CD4-positive, alpha-beta T cell treated with Interferon gamma for 1 hour (primary cell): ENCODE results near the gene FGFR1OP2.
A peak's percentile ranks its signal among the peaks of the same experiment; 100 is the strongest.
"Not testable (repeated sequence)": the region's sequence is repeated elsewhere in the genome, so short reads cannot be mapped to it uniquely, and the experiment has no call there.

ENCODE experiments used
- DNase-seq: peaks from one replicate; pipeline ENCODE4 v3.0.0-alpha.2; 2020

Gene FGFR1OP2

DNA sequence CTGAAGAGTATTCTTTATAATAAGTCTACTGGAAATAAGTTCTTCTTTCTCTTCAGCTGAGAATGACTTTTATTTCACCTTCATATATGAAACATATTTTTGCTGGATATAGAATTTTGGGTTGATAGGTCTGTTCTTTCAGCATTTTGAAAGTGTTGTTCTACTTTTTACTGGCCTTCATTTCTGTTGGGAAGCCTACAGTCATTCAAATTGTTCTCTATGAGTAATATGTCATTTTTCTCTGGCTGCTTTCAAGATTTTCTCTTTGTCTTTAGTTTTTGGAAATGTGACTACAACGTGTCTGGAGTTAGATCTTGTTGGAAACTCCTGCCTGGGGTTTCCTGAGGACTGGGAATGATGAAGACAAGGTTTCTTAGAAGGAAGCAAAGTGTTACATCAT, 10.0 kb downstream of the FGFR1OP2 start:
- no peak for DNase-seq

DNA sequence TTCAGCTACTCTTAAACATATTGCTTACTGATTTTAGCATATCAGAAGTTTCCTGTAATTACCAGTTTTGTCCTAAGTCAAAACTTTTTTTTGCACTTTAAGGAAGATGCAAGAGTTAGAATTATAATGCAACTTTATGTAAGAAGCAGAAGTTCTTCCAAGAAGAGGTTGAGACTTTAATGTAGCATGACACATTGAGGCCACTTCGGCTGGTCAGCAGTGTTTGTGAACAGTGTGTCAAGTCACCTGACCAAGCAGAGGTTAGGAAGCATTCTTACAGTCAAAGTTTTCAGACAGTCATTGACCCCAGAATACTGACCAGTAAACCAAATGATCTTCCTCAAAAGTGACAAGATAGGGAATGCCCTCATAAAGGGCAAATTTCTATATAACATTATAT, 15.2 kb downstream of the FGFR1OP2 start:
- peak; percentile 48 for DNase-seq

GRCh38 chr12:26954027-26954426, 15.8 kb downstream of the FGFR1OP2 start:
- no peak for DNase-seq

DNA sequence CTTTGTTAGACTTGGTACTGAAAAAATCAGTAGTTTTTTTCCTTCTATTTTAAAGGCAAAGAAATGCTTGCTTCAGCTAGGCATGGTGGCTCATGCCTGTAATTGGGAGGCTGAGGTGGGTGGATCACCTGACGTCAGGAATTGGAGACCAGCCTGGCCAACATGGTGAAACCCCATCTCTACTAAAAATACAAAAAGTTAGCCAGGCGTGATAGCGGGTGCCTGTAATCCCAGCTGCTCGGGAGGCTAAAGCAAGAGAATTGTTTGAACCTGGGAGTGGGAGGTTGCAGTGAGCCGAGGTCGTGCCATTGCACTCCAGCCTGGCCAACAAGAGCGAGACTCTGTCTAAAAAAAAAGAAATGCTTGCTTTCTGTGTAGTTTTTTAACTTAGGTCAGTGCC, 23.1 kb downstream of the FGFR1OP2 start:
- DNase-seq: not testable (repeated sequence)

GRCh38 chr12:26961803-26962202, 23.5 kb downstream of the FGFR1OP2 start:
- no peak for DNase-seq

- no peak for DNase-seq
These were observed 25.1 kb downstream of the FGFR1OP2 start for GRCh38 chr12:26963413-26963812.

- no peak for DNase-seq
These were observed 28.6 kb downstream of the FGFR1OP2 start for GRCh38 chr12:26966842-26967241.

- no peak for DNase-seq
These were observed 31.9 kb downstream of the FGFR1OP2 start for GRCh38 chr12:26970136-26970535.

DNA sequence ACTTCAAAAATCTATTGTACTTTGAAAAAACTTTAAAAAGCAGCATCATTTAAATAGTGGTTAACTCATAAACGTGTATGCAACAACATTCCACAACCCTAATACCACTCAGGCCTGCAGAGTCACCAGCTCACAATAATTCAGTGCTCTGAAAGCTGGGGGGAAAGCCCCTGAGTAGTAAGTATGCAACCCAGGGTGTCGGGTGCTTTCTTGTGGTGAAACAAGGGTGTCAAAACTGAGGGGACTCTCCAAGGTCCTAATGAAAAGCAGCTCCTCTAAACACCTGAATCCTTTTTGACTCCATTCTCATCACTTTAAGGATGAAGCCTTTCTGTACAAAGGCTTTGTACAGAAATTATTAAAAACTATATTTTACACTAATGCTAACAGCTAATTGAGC, 33.7 kb downstream of the FGFR1OP2 start:
- peak; percentile 51 for DNase-seq

- DNase-seq: no peak
These were observed 38.4 kb downstream of the FGFR1OP2 start for GRCh38 chr12:26976687-26977086.

GRCh38 chr12:26978801-26979200, 40.5 kb downstream of the FGFR1OP2 start:
- no peak for DNase-seq

DNA sequence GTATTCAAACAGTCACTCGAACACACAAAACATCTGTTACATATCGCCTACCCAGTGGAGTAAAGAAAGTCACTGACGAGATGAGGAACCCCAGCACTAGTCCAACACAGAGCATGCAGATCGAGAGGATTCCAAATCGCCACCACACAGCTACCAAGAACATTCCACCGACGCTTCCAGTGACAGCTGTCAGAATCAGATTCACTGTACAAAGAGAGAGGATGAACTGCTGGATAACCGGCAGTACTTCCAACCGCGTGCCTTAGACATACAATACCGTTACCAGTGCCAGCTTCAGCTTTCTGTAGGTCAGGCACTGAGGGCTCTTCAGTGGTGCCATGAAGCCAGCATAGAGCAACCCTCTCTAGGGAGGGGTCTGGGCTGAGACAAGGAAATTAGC, 41.5 kb downstream of the FGFR1OP2 start:
- DNase-seq: no peak

DNA sequence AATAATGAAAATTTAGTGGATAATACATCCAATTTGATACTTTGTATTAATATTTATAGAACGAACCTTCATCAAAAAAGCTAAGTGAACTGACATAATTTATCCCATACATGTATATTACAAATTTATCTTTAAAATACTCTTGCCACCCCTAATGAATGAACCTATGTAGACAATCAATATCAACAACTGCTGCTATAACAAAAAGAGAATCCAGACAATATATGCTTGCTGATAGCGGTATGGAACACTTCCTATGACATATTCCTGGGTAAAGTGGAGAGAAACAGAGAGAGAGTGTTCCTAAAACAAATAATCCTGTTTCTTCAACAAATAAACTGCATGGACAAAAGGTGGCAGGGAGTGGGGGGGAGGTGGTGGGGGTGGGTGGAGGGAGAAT, 44.6 kb downstream of the FGFR1OP2 start:
- DNase-seq: no peak

GRCh38 chr12:26987634-26988424, 49.6 kb downstream of the FGFR1OP2 start:
- DNase-seq: no peak

DNA sequence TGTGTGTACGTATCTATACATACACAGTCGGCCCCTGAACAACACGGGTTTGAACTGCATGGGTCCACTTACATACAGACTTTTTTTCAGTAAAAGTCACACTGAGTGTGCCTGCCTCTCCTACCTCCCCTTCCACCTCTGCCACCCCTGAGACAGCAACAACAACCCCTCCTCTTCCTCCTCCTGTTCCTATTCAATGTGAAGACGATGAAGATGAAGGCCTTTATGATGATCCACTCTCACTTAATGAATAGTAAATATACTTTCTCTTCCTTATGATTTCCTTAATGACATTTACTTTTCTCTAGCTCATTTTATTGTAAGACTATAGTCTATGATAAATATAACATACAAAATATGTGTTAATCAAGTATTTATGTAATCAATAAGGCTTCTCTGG, 50.4 kb downstream of the FGFR1OP2 start:
- DNase-seq: no peak

- DNase-seq: no peak
These were observed 51.6 kb downstream of the FGFR1OP2 start for GRCh38 chr12:26989873-26990272.

DNA sequence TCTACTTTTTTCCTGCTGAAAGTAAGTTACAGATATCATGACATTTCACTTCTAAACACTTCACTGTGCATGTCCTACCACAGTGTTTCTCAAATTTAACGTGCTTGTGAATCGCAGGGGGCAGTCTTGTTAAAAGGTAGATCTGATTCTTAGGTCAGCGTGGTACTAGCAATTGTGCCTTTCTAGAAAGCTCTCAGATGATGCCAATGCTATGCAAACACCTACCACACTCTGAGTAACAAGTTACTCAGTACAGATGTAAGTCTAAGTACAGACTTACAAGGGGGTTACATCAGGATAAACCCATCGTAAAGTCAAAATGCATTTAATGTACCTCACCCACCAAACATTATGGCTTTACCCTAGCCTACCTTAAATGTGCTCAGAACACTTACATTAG, 53.6 kb downstream of the FGFR1OP2 start:
- no peak for DNase-seq

GRCh38 chr12:26994109-26994508, 55.8 kb downstream of the FGFR1OP2 start:
- no peak for DNase-seq

DNA sequence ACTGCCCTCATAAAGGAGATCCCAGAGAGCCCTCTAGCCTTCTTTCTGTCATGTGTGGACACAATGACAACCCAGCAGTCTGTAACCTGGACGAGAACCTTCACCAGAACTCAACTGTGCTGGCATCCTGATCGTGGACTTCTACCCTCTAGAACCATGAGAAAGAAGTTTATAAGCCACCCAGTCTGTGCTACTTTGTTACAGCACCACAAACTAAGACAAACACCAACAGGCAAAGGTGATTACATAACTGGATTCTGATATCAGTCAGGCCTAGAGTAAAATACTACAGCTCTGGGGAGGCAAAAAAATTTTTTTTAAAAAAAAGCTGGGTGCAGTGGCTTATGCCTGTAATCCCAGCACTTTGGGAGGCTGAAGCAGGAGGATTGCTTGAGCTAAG, 57.4 kb downstream of the FGFR1OP2 start:
- no peak for DNase-seq

DNA sequence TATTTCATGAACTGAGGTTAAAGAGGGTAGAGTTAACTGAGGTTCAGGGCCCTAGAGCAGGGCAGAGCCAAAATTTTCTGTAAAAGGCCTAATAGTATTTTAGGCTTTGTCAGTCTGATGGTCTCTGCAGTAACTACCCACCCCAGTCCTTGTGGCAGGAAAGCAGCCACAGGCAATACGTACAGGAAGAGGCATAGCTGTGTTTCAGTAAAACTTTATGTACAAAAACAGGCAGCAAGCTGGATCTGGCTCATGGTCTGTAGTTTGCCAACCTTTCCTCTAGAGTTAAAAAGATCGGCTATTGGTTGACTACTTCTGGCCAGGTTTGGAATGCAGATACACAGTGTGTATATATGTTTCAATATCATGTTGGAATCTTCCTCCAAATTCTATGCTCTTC, 58.7 kb downstream of the FGFR1OP2 start:
- DNase-seq: no peak

GRCh38 chr12:27000961-27001360, 62.7 kb downstream of the FGFR1OP2 start:
- DNase-seq: no peak

DNA sequence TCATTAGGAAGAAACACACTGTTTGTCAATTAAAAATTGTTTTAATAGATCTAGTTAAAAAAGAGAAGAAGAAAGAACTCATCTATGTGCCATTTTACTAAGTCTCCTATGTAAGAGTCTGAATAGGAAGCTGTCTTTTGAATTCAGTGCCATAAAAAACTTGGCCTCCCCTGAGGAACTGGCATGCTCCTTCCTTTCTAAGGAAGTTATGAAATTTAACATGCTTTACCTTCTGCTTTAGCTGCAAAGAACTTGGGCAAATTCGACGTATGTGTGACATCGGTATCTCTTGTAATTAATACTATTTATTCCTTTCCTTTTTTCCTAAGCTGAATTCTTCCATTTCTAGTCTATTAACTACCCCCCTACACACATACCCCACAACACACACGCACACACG, 63.4 kb downstream of the FGFR1OP2 start:
- no peak for DNase-seq

DNA sequence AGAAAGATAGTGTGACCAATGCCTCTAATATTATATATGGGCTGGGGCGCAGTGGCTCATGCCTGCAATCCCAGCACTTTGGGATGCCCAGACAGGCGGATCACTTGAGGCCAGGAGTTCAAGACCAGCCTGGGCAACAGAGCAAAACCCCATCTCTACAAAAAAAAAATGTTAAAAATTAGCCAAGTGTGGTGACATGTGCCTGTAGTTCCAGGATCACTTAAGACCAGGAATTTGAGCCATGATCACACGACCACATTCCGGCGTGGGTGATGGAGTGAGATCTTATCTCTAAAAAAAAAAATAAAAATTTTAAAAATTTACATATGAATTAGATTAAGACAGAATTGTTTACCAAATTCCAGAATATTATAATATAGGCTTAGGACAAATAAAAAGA, 63.9 kb downstream of the FGFR1OP2 start:
- no peak for DNase-seq

GRCh38 chr12:27003421-27004381, 65.4 kb downstream of the FGFR1OP2 start:
- DNase-seq: no peak
